ENCODE measurements around the gene RB1.

RB1 gene

DNA sequence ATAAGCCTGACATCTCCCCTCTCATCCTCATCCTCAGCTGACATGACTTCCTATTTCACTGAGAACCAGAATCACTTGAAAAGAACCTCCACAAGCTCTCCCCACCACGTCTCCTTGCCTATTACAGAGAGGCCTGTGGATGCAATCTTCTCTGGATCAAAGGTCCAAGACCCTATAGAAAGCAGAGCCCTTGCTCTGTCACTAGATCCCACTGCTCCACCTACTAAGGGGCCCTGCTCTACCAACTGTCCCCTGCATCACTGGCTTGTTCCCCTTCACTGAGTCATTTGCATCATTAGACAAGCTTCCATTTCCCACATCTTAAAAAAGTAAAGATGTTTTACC, 188.5 kb downstream of the RB1 start:
- in situ Hi-C loops (cut with HindIII; ENCODE audit: low sequenced_read_pairs) = no loop called here

DNA sequence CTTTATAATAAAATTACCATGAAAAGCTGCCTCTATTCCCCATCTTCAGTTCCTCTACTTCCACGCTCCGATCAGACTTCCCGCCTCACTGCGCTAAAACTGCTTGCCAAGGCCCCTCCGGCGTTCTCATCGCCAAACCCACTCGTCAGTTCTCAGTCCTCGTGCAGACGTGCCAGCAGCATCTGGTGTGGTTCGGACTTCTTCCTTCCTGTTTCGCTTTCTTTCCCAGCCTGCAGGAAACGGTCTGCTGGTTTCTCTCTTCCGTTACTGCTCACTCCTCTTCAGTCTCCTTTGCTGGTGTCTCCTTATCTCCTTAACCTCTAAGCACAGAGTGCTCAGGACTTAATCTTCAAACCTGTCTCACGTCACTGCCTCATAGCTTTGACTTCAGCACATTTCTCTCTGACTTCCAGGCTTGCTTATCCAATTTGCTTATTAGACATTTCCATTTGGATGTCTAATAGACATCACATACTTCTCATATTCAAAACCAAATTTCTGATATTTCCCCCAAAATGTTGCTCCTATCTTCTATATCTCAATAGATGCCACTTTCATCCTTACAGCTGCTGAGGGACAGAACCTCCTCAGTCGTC, 189.0 kb downstream of the RB1 start:
- in situ Hi-C loops (cut with HindIII; ENCODE audit: low sequenced_read_pairs) = no loop called here

- in situ Hi-C loops (cut with HindIII; ENCODE audit: low sequenced_read_pairs) = no loop called here
These were observed 189.7 kb downstream of the RB1 start for GRCh38 chr13:48493066-48493765.

- in situ Hi-C loops (cut with HindIII; ENCODE audit: low sequenced_read_pairs) = no loop called here
These were observed 190.3 kb downstream of the RB1 start for GRCh38 chr13:48493851-48494250.

DNA sequence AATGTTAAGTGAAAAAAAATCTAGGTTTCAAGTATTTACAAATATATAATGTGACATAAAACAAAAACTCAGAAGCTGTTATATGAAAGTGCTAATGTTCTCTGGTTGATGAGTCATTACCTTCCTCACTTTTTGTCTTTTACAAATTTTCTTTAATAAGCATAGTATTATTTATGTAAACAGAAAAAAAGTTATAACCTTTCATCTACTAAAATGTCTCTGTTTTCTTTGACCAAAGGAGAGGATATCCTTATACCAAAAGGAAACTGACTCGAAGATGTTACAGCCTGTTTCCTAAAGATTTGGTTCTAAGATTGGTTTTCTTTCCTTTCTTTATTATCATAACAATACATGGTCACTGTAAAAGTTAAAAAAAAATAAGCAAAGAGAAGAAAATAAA, 191.3 kb downstream of the RB1 start:
- in situ Hi-C loops (cut with HindIII; ENCODE audit: low sequenced_read_pairs) = no loop called here

- in situ Hi-C loops (cut with HindIII; ENCODE audit: low sequenced_read_pairs) = no loop called here
These were observed 193.0 kb downstream of the RB1 start for GRCh38 chr13:48496271-48497161.

DNA sequence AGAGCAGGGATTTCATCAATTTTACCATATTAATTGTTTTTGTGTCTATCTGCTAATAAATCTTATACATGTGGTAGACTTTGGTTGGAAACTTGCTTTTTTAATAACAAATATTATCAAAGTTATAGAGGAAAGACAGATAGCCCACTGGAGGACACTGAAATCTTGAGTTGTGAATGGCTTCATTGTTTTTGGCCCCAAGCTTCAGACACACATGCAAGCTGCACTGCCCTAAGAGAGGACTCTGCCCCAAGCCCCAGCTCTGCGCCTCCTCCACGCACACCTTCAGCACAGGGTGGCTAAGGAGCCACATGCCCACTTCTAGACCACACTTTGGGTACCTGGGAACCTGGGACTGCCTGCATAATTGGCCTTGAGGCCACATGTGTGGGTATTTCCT, 194.1 kb downstream of the RB1 start:
- in situ Hi-C loops (cut with HindIII; ENCODE audit: low sequenced_read_pairs) = no loop called here

DNA sequence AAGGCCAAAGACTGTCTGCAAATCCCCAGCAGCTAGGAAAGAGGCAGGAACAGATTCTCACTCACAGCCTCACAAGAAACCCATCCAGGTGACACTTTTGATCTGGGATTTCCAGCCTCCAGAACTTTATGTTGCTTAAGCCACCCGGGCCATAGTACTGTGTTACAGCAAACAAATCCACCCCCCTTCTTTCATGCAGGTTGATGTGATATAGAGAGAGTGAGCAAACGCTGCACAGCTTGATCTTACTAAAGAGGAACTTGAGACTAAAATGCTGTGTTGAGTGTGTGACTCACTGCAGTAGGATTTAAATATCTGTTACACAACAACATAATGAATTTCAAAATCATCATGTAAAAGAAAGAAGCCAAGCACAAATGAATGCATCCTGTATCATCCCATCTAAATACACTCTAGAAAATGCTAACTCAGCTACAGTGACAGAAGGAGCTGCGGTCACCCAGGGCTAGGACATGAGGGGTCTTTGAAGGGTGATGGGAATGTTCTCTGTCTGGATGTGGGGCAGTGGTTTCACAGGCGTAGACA, 197.2 kb downstream of the RB1 start:
- in situ Hi-C loops (cut with HindIII; ENCODE audit: low sequenced_read_pairs) = no loop called here

GRCh38 chr13:48501705-48502104, 198.2 kb downstream of the RB1 start:
- in situ Hi-C loops (cut with HindIII; ENCODE audit: low sequenced_read_pairs) = no loop called here

DNA sequence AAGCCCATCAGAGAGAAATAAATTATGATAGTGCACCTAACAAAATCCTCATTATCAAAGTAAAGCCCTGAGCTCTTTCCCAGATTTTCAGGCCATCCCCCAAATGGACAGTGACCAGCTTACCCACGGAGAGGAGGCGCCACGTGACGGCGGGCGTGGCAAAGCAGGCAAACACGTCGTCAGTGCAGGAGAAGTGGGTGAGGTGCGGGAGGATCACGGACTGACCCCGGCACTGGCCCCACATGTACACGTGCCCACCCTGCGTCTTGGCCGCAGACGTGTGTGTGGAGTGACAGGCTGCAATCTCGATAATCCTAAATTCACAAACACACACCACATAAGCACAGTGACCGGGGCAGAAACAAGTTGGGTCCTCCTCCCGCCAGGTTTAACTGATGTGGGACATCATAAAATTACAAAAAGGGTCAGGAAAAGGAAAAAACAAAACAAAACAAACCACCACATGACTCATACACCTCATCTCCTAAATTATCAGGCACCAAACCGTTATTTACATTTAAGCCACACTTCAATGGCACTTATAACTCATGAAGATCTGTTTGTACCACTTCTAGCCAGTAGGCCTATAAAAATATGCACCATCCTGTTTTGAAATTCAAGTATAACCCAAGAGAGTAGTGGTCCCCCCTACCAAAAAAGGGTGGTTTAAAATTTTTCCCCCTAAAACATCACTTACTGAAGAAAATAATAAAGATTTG, 199.2 kb downstream of the RB1 start:
- in situ Hi-C loops (cut with HindIII; ENCODE audit: low sequenced_read_pairs) = no loop called here

- in situ Hi-C loops (cut with HindIII; ENCODE audit: low sequenced_read_pairs) = no loop called here
These were observed 201.1 kb downstream of the RB1 start for GRCh38 chr13:48504606-48505005.

GRCh38 chr13:48505012-48505411, 201.5 kb downstream of the RB1 start:
- in situ Hi-C loops (cut with HindIII; ENCODE audit: low sequenced_read_pairs) = no loop called here

DNA sequence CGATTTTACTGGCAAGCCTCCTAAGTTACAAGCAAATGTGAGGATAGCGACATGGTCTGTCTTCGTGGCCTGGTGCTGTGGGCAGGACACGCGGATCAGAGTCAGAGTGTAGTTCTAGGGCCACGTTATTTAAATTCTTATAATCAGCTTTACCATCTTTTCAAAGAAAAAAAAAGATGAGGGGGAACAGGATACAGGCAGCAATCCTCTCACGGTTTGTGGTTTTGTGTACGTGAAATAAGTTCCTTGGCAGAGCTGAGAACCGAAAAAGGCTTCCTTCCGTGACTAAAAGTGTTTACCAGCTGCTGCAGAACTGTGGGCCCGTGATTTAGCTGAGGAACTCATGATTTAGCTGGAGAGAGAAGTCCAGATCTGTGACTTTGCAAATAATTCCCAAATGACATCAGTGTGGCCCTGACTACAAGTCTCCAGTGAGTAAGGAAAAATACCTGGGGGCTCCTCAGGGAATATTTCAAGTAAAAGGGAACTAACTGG, 202.1 kb downstream of the RB1 start:
- in situ Hi-C loops (cut with HindIII; ENCODE audit: low sequenced_read_pairs) = no loop called here

DNA sequence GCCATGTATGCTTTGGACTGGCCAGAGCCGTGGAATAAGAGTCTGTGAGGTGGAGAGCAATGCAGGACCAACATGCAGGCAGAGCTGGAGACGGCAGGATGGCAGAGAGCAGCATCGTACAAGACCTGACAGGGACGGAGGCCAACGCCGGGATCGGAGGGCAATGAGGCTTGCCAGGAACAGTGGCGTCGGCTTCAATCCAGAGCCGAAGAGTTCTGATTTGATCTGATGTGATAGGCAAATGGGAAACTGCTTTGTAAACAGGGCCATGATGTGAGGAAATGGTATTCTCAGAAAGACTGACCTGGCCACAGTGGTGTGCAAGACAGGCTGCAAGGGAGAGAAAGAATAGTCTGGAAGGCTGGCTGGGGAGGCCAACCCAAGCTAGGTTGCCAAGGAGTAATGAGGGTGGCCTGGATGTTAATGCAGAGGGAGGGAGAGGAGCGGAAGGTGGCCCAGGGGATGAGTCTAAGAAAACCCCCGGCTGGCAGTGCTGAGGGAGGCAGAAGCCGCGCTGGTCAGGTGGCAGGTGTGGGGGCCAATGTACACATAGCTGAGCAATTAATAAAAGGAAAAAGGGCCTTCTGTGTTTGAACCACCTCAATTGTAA, 202.6 kb downstream of the RB1 start:
- in situ Hi-C loops (cut with HindIII; ENCODE audit: low sequenced_read_pairs) = no loop called here

GRCh38 chr13:48507021-48507420, 203.5 kb downstream of the RB1 start:
- in situ Hi-C loops (cut with HindIII; ENCODE audit: low sequenced_read_pairs) = no loop called here

GRCh38 chr13:48508011-48508410, 204.5 kb downstream of the RB1 start:
- in situ Hi-C loops (cut with HindIII; ENCODE audit: low sequenced_read_pairs) = no loop called here

DNA sequence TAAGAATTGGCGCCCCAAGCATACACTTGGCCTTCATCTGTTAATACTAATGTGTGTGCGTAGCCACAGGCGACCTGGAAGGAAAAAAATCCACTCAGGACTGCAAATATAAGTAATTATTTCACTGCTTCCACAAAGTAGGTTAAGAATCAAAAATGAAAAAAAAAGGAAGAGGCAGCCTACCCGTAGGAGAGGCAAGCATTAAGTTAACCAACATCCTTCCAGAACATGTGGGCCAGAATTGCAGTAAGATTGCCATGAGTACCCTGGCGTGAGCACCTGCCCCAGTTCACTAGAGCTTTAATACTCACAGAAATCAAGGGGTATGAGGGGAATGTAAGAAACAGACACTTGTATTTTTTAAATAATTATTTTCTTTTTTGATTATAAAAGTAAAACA, 207.1 kb downstream of the RB1 start:
- in situ Hi-C loops (cut with HindIII; ENCODE audit: low sequenced_read_pairs) = no loop called here

- in situ Hi-C loops (cut with HindIII; ENCODE audit: low sequenced_read_pairs) = no loop called here
These were observed 208.2 kb downstream of the RB1 start for GRCh38 chr13:48511621-48512230.

GRCh38 chr13:48514793-48515192, 211.2 kb downstream of the RB1 start:
- in situ Hi-C loops (cut with HindIII; ENCODE audit: low sequenced_read_pairs) = no loop called here

GRCh38 chr13:48515732-48516131, 212.2 kb downstream of the RB1 start:
- in situ Hi-C loops (cut with HindIII; ENCODE audit: low sequenced_read_pairs) = no loop called here

Data from DLD1 (cell line).